GM12878 (cell line): ENCODE measurements around the gene TMEM45A. TPM values are rescaled to one million over a fixed set of nuclear protein-coding genes. Genes with fewer than 3 reads are reported as not detected.

ENCODE experiments used
- ATAC-seq: fragments of 200-7000 bp; cut with Tn5 transposase; 3 replicates; pipeline ENCODE4 v1.9.1; 2020; ENCODE audit warnings: mild to moderate bottlenecking, moderate library complexity
- BruUV-seq: library from RNA; stranded (reverse); fragments of 400-500 nt; replicated peaks from 2 replicates; lab custom pipeline; 2021; lab: Mats Ljungman, UMichigan
- CTCF ChIA-PET: fragments of 300-600 bp; sonication (Branson Sonifier 250); formaldehyde crosslinking; extraction: SDS; loops from one replicate; lab custom pipeline; 2021; ENCODE audit warnings: inconsistent platforms; lab: Yijun Ruan, JAX
- POLR2A ChIA-PET: fragments of 350-600 bp; formaldehyde crosslinking; extraction: SDS; loops from one replicate; lab custom pipeline; 2021; ENCODE audit warnings: inconsistent platforms; lab: Charles Lee
- RAD21 ChIA-PET: fragments of 300-600 bp; sonication (Branson Sonifier 250); formaldehyde crosslinking; loops from one replicate; lab custom pipeline; 2023; ENCODE audit warnings: antibody characterized with exemption; ENCODE audit not compliant: unreplicated experiment; lab: Charles Lee
- SMC1A ChIA-PET: fragments of 300-600 bp; sonication (Branson Sonifier 250); formaldehyde crosslinking; loops from one replicate; lab custom pipeline; 2023; ENCODE audit not compliant: unreplicated experiment, uncharacterized antibody; lab: Charles Lee
- DNase-seq: peaks from one replicate; pipeline ENCODE4 v3.0.0-alpha.2; 2011; ENCODE audit warnings: low read depth, low spot score
- FAIRE-seq: peaks from 3 replicates; lab custom pipeline; 2011; peaks lifted over from hg19 to GRCh38; lab: Jason Lieb, UNC
- H2AFZ ChIP-seq: 2 replicates; pipeline ENCODE4 v1.6.0; 2011; ENCODE audit warnings: low read depth, low read length, control low read depth; ENCODE audit not compliant: control insufficient read depth
- H3K27ac ChIP-seq: 2 replicates; pipeline ENCODE4 v1.5.1; 2011; ENCODE audit warnings: control low read depth; ENCODE audit not compliant: control insufficient read depth, insufficient read depth
- H3K27me3 ChIP-seq, 2 experiments: replicated peaks in 1 of 2; 2 replicates each; pipeline versions ENCODE4 v1.6.0 to v1.6.1; 2011; ENCODE audit warnings: low read length in 1 of 2; ENCODE audit not compliant: control insufficient read depth in 2 of 2, insufficient read depth in 2 of 2
- H3K36me3 ChIP-seq, 2 experiments: 2 replicates each; pipeline ENCODE4 v1.5.1; 2011; ENCODE audit warnings: low read length in 1 of 2; ENCODE audit not compliant: control insufficient read depth in 2 of 2, insufficient read depth in 2 of 2
- H3K4me1 ChIP-seq: 2 replicates; pipeline ENCODE4 v1.6.1; 2011; ENCODE audit warnings: mild to moderate bottlenecking, low read length, moderate library complexity, mixed read lengths; ENCODE audit not compliant: control insufficient read depth, insufficient read depth
- H3K4me2 ChIP-seq: 2 replicates; pipeline ENCODE4 v1.6.0; 2011; ENCODE audit warnings: control low read depth; ENCODE audit not compliant: control insufficient read depth, insufficient read depth
- H3K4me3 ChIP-seq: fragments of 200-600 bp; sonication (generic); 2 replicates; pipeline ENCODE4 v1.5.1; 2016
- H3K79me2 ChIP-seq: 2 replicates; pipeline ENCODE4 v1.6.0; 2011; ENCODE audit warnings: low read length; ENCODE audit not compliant: control insufficient read depth, insufficient read depth
- H3K9ac ChIP-seq: 2 replicates; pipeline ENCODE4 v1.8.0; 2011; ENCODE audit warnings: low read length, control low read depth, mixed read lengths; ENCODE audit not compliant: control insufficient read depth, insufficient read depth
- H3K9me3 ChIP-seq: replicated peaks from 3 replicates; pipeline ENCODE4 v1.5.1; 2011; ENCODE audit warnings: mild to moderate bottlenecking, low read length; ENCODE audit not compliant: control insufficient read depth, insufficient read depth
- H4K20me1 ChIP-seq: 2 replicates; pipeline ENCODE4 v1.6.0; 2011; ENCODE audit not compliant: control insufficient read depth, insufficient read depth
- EED ChIP-seq: sonication (generic); IDR thresholded peaks from 2 replicates; pipeline ENCODE4 v1.6.1; 2016; ENCODE audit warnings: antibody characterized with exemption, low read depth
- PAX5 ChIP-seq: IDR thresholded peaks from 2 replicates; pipeline ENCODE4 v1.6.1; 2011; ENCODE audit warnings: low read depth, low read length, borderline replicate concordance
- SMAD5 ChIP-seq: IDR thresholded peaks from 2 replicates; pipeline ENCODE4 v1.6.1; 2016; ENCODE audit warnings: antibody characterized with exemption, low read depth
- SP1 ChIP-seq: IDR thresholded peaks from one replicate; pipeline ENCODE4 v1.6.1; 2011; ENCODE audit warnings: low read depth, low read length
- TCF7 ChIP-seq: IDR thresholded peaks from 2 replicates; pipeline ENCODE4 v1.6.1; 2014; ENCODE audit warnings: antibody characterized with exemption, borderline replicate concordance
- WGBS: methylation state at CpG from one replicate; pipeline ENCODE4 v1.1.6; 2016; ENCODE audit warnings: low lambda C conversion rate; ENCODE audit not compliant: insufficient replicate concordance, insufficient coverage; ENCODE audit errors: missing lambda C conversion rate; 5-methylcytosine and 5-hydroxymethylcytosine counted together
- in situ Hi-C: fragments of 300-500 bp; cut with MboI; formaldehyde crosslinking; loops from 9 replicates; pipeline ENCODE4 v1.14.3; 2018; ENCODE audit warnings: mixed read lengths
- intact Hi-C: fragments of 100-400 bp; cut with micrococcal nuclease; formaldehyde crosslinking; loops from one replicate; pipeline ENCODE4 v1.14.2; 2022; ENCODE audit not compliant: unreplicated experiment
- polyA plus RNA-seq, 11 experiments: library from polyadenylated mRNA; depleted of rRNA in 4 of 11; unstranded in 6 of 11; stranded (reverse) in 5 of 11; fragments of >200 nt; fragmentation: Nextera tagmentation in 4 of 11; fragmentation: Illumina TruSeq in 1 of 11; extraction: Ambion mirVana in 4 of 11; extraction: Trizol in 1 of 11; gene quantifications; 1 replicate in 1 of 11; 2 replicates in 10 of 11; pipeline versions ENCODE4 v1.2.1 to v1.2.3, GENCODE V29; 2011 to 2016; ENCODE audit warnings: inconsistent platforms in 2 of 11, missing spikeins in 2 of 11, low read depth in 1 of 11
- total RNA-seq, 4 experiments: library from RNA; depleted of rRNA in 3 of 4; stranded (reverse); fragments of >200 nt in 3 of 4; fragmentation: Illumina TruSeq in 1 of 4; extraction: Trizol in 1 of 4; gene quantifications; 2 replicates each; pipeline versions ENCODE4 v1.2.1 to v1.2.3, GENCODE V29; 2013 to 2021
- TF ChIP-seq, protein P1 (sequence below): fragments of 450-650 bp; IDR thresholded peaks from 2 replicates; pipeline ENCODE4 v1.6.1; 2014; ENCODE audit warnings: mild to moderate bottlenecking

Gene TMEM45A
- total and polyA plus RNA-seq, 10 of the 15 experiments (the other 5 are each of a cell fraction or from before 2014, with no cell fraction given) = 0.34 to 5.3 (median 0.83) TPM

DNA sequence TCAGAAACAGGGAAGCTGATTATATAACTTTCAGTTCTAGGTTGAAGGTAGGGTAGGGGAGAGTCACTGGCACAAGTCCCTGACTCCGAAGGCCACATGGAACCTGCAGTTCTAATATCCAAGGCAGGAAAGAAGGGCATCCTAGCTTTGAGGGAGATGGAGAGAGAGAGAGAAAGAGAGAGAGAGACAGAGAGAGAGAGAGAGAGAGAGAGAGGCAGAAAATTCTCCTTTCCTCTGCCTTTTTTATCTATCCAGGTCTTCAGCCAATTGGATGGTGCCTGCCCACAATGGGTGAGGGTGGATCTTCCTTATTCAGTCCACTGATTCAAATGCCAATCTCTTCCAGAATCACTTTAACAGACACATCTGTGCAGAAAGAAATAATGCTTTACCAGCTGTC lies 35.7 kb upstream of the TMEM45A start:
- Histone ChIP-seq H3K9me3 (no peaks in the 10 kb centered on the region), H3K36me3 (no peaks in the 10 kb centered on the region), H3K27ac (no peak overlapping the region), H4K20me1 (no peaks in the 10 kb centered on the region), H3K4me2 (no peak overlapping the region), H3K4me3 (no peak overlapping the region), H3K9ac (no peak overlapping the region), H3K27me3 (no peaks in the 10 kb centered on the region), H3K79me2 (no peaks in the 10 kb centered on the region), H2AFZ (no peak overlapping the region), H3K4me1 (no peaks in the 10 kb centered on the region)
- ATAC-seq (no peak), DNase-seq (no peak), FAIRE-seq (no peak)
- 88% methylated on average over 1 of the region's 1 CpG for WGBS
- intact Hi-C loops = loop anchor here (5.0 kb wide), 1 partner anchor 624 kb away; no protein-coding TSS in a partner anchor
- CTCF ChIA-PET = interaction anchor here (0.9 to 2.2 kb wide), 7 partner anchors 9 to 625 kb away, joined by 3 to 10 read pairs (median 3); no protein-coding TSS in a partner anchor
- POLR2A ChIA-PET = interaction anchor here (0.7 kb wide), 1 partner anchor 27 kb away, joined by 4 read pairs; no protein-coding TSS in a partner anchor
- in situ Hi-C loops = no loop called here
- SMC1A ChIA-PET = interaction anchor here (0.7 to 10.6 kb wide), 7 partner anchors 12 to 586 kb away, joined by 3 to 279 read pairs (median 3); no protein-coding TSS in a partner anchor
- TF ChIP-seq EED (no peak), SMAD5 (no peak), PAX5 (no peak), SP1 (no peak), TCF7 (no peak)
- TF ChIP-seq, protein P1, sequence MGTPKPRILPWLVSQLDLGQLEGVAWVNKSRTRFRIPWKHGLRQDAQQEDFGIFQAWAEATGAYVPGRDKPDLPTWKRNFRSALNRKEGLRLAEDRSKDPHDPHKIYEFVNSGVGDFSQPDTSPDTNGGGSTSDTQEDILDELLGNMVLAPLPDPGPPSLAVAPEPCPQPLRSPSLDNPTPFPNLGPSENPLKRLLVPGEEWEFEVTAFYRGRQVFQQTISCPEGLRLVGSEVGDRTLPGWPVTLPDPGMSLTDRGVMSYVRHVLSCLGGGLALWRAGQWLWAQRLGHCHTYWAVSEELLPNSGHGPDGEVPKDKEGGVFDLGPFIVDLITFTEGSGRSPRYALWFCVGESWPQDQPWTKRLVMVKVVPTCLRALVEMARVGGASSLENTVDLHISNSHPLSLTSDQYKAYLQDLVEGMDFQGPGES = no peak
- RAD21 ChIA-PET = interaction anchor here (1.0 to 1.4 kb wide), 3 partner anchors 133 to 633 kb away, joined by 3 to 5 read pairs (median 4); no protein-coding TSS in a partner anchor
- no TSS peak for BruUV-seq
